ENCODE results near the gene MERTK. TPM values are rescaled to one million over a fixed set of nuclear protein-coding genes. Genes with fewer than 3 reads are reported as not detected.

Gene MERTK
- total and polyA plus RNA-seq, 2 of the 13 experiments (the other 11 are each of a cell fraction or from before 2014, with no cell fraction given) = 37.3 to 44.7 TPM

DNA sequence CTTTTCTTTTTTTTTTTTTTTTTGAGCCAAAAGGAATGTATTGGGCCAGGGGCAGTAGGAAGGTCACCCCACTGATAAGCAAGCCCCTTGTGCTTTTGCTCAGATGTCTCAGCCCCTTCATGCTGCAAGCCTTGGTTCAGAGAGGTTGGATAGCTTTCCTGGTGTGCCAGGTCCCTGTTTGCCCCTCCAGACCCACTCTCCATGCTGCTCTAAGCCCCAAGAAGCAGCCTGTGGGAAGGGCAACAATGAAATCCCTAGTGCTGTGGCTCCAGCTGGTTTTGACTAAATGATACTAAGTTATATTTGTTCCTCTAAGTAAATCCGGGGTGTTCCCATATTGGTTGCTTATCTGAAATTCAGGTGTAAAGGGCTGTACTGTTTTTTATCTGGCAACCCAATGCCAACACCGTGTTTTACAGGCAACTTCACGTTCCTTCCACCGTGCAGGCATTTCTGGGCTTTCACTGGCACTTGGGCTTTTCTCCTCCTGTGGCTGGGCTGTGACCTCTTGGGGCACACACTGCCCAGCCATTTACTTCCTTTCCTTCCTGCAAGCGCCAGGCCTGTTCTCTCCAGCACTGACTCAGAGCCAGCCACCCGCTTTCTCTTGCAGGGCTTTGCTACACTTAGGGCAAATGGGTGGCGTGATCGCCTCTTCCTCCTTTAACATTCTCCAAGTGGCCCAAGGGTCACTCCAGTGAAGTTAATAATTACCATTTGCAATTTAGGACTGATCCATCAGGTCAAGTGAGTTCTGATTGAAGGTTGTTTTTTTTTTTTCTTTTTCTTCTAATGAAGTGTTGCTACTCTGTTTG lies 21.6 kb downstream of the MERTK start (continued):
- TF ChIP-seq, protein P1, sequence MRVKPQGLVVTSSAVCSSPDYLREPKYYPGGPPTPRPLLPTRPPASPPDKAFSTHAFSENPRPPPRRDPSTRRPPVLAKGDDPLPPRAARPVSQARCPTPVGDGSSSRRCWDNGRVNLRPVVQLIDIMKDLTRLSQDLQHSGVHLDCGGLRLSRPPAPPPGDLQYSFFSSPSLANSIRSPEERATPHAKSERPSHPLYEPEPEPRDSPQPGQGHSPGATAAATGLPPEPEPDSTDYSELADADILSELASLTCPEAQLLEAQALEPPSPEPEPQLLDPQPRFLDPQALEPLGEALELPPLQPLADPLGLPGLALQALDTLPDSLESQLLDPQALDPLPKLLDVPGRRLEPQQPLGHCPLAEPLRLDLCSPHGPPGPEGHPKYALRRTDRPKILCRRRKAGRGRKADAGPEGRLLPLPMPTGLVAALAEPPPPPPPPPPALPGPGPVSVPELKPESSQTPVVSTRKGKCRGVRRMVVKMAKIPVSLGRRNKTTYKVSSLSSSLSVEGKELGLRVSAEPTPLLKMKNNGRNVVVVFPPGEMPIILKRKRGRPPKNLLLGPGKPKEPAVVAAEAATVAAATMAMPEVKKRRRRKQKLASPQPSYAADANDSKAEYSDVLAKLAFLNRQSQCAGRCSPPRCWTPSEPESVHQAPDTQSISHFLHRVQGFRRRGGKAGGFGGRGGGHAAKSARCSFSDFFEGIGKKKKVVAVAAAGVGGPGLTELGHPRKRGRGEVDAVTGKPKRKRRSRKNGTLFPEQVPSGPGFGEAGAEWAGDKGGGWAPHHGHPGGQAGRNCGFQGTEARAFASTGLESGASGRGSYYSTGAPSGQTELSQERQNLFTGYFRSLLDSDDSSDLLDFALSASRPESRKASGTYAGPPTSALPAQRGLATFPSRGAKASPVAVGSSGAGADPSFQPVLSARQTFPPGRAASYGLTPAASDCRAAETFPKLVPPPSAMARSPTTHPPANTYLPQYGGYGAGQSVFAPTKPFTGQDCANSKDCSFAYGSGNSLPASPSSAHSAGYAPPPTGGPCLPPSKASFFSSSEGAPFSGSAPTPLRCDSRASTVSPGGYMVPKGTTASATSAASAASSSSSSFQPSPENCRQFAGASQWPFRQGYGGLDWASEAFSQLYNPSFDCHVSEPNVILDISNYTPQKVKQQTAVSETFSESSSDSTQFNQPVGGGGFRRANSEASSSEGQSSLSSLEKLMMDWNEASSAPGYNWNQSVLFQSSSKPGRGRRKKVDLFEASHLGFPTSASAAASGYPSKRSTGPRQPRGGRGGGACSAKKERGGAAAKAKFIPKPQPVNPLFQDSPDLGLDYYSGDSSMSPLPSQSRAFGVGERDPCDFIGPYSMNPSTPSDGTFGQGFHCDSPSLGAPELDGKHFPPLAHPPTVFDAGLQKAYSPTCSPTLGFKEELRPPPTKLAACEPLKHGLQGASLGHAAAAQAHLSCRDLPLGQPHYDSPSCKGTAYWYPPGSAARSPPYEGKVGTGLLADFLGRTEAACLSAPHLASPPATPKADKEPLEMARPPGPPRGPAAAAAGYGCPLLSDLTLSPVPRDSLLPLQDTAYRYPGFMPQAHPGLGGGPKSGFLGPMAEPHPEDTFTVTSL (CRISPR knock-in tag; IDR thresholded peaks at IDR 0.05; ENCODE audit: borderline replicate concordance) = 0 out of 2 replicates have a peak, but pooled peaks have one; percentile 12
- TF ChIP-seq MTA1 (CRISPR knock-in tag; IDR thresholded peaks at IDR 0.05; ENCODE audit: borderline replicate concordance) (peak; percentile 87), IRF2 (CRISPR knock-in tag; IDR thresholded peaks at IDR 0.05) (peak; percentile 93), NFATC3 (CRISPR knock-in tag; IDR thresholded peaks at IDR 0.05) (no peak), ESRRA (CRISPR knock-in tag; IDR thresholded peaks at IDR 0.05; ENCODE audit: low read depth) (peak; percentile 38), ZNF574 (CRISPR knock-in tag; IDR thresholded peaks at IDR 0.05) (peak; percentile 72), NFKB2 (CRISPR knock-in tag; IDR thresholded peaks at IDR 0.05; ENCODE audit: borderline replicate concordance) (peak; percentile 86), ERF (CRISPR knock-in tag; IDR thresholded peaks at IDR 0.05) (peak; percentile 65; the same call in 1 of the 2 replicates), ZNF292 (CRISPR knock-in tag; IDR thresholded peaks at IDR 0.05; ENCODE audit: borderline replicate concordance, low read depth) (no peak; the same call in 1 of the 2 replicates), SOX5 (CRISPR knock-in tag; IDR thresholded peaks at IDR 0.05; ENCODE audit: borderline replicate concordance) (peak; percentile 74; the same call in 1 of the 2 replicates), U2AF2 (IDR thresholded peaks at IDR 0.05; ENCODE audit: low read depth, low read length) (no peak), ZFP41 (CRISPR knock-in tag; IDR thresholded peaks at IDR 0.05; ENCODE audit: borderline replicate concordance) (no peak)
- TF ChIP-seq, protein P2, sequence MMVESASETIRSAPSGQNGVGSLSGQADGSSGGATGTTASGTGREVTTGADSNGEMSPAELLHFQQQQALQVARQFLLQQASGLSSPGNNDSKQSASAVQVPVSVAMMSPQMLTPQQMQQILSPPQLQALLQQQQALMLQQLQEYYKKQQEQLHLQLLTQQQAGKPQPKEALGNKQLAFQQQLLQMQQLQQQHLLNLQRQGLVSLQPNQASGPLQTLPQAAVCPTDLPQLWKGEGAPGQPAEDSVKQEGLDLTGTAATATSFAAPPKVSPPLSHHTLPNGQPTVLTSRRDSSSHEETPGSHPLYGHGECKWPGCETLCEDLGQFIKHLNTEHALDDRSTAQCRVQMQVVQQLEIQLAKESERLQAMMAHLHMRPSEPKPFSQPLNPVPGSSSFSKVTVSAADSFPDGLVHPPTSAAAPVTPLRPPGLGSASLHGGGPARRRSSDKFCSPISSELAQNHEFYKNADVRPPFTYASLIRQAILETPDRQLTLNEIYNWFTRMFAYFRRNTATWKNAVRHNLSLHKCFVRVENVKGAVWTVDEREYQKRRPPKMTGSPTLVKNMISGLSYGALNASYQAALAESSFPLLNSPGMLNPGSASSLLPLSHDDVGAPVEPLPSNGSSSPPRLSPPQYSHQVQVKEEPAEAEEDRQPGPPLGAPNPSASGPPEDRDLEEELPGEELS (CRISPR knock-in tag; IDR thresholded peaks at IDR 0.05) = peak; percentile 82
- TF ChIP-seq, protein P3, sequence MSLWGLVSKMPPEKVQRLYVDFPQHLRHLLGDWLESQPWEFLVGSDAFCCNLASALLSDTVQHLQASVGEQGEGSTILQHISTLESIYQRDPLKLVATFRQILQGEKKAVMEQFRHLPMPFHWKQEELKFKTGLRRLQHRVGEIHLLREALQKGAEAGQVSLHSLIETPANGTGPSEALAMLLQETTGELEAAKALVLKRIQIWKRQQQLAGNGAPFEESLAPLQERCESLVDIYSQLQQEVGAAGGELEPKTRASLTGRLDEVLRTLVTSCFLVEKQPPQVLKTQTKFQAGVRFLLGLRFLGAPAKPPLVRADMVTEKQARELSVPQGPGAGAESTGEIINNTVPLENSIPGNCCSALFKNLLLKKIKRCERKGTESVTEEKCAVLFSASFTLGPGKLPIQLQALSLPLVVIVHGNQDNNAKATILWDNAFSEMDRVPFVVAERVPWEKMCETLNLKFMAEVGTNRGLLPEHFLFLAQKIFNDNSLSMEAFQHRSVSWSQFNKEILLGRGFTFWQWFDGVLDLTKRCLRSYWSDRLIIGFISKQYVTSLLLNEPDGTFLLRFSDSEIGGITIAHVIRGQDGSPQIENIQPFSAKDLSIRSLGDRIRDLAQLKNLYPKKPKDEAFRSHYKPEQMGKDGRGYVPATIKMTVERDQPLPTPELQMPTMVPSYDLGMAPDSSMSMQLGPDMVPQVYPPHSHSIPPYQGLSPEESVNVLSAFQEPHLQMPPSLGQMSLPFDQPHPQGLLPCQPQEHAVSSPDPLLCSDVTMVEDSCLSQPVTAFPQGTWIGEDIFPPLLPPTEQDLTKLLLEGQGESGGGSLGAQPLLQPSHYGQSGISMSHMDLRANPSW (CRISPR knock-in tag; IDR thresholded peaks at IDR 0.05; ENCODE audit: borderline replicate concordance) = no peak
